Body of pancreas (tissue), 4 donors: ENCODE results near the gene FAM120C. TPM values are rescaled to one million over a fixed set of nuclear protein-coding genes. Genes with fewer than 3 reads are reported as not detected.

Source experiments
- ATAC-seq: fragments of 150-250 bp; one replicate; pipeline ENCODE4 v1.9.1; 2016
- DNase-seq, 4 donors: peaks; one replicate each; pipeline ENCODE4 v3.0.0-alpha.2; 2019
- H3K27ac ChIP-seq, 4 donors: fragments of 200-600 bp; sonication (generic); 1 replicate in 3 of 4; 2 replicates in 1 of 4; pipeline versions ENCODE4 v1.5.1 to v1.6.1; 2016 to 2019; ENCODE audit warnings: mild to moderate bottlenecking in 1 of 4, mixed read lengths in 1 of 4, moderate library complexity in 1 of 4
- H3K27me3 ChIP-seq, 2 donors: fragments of 200-600 bp; sonication (generic); one replicate each; pipeline ENCODE4 v1.6.0; 2016; ENCODE audit warnings: mild to moderate bottlenecking in 1 of 2
- H3K36me3 ChIP-seq, 2 donors: fragments of 200-600 bp; sonication (generic); replicated peaks in 1 of 2; 2 replicates each; pipeline ENCODE4 v1.5.1; 2016; ENCODE audit warnings: low read depth in 2 of 2; ENCODE audit not compliant: insufficient read depth in 1 of 2
- H3K4me1 ChIP-seq: fragments of 200-600 bp; sonication (generic); one replicate; pipeline ENCODE4 v1.6.0; 2016
- H3K4me3 ChIP-seq, 2 donors: fragments of 200-600 bp; sonication (generic); 1 replicate in 1 of 2; 2 replicates in 1 of 2; pipeline ENCODE4 v1.5.1; 2016 to 2019
- H3K9me3 ChIP-seq, 3 donors: fragments of 200-600 bp; sonication (generic); 1 replicate in 2 of 3; 2 replicates in 1 of 3; pipeline ENCODE4 v1.5.1; 2016
- POLR2A ChIP-seq, 3 donors: fragments of 450-650 bp; IDR thresholded peaks; one replicate each; pipeline ENCODE4 v1.6.1; 2016; ENCODE audit warnings: antibody characterized with exemption in 3 of 3, mild to moderate bottlenecking in 2 of 3
- WGBS, 2 donors: methylation state at CpG; one replicate each; pipeline ENCODE4 v1.1.5; 2017; 5-methylcytosine and 5-hydroxymethylcytosine counted together
- intact Hi-C: fragments of 100-400 bp; cut with DNase I; formaldehyde crosslinking; loops from one replicate; pipeline ENCODE4 v1.15.1; 2023
- total RNA-seq, 2 donors: library from RNA; depleted of rRNA; stranded (reverse); fragments of >200 nt; gene quantifications; one replicate each; pipeline ENCODE4 v1.1.0, GENCODE V29; 2016
- TF ChIP-seq, protein P1 (sequence below), 7 experiments: fragments of 450-650 bp in 4 of 7; fragments of 200-600 bp in 3 of 7; sonication (generic) in 3 of 7; IDR thresholded peaks; one replicate each; pipeline ENCODE4 v1.5.1; 2016 to 2019; ENCODE audit warnings: antibody characterized with exemption in 7 of 7

Gene FAM120C
- total RNA-seq, 2 donors from 2014 or later = 4.2 to 5.6 TPM

DNA sequence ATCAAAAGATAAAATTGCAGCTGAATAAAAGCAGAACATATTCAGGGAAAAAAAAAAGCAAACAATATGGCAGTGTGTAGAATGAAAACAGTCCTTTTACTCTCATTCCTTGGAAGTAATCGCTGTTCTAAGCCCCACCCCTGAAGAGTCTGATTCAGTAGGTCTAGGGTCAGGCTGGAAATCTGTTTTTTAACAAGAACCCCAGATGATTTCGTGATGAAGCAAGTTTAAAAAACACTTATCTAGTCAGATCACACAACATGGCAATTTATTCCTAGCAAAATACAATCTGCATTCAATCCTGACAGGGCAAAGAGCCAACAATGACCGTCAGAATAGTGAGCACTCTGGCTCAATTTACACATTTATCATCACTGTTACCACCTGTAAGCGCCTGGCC, 16.1 kb downstream of the FAM120C start:
- TF ChIP-seq, protein P1, sequence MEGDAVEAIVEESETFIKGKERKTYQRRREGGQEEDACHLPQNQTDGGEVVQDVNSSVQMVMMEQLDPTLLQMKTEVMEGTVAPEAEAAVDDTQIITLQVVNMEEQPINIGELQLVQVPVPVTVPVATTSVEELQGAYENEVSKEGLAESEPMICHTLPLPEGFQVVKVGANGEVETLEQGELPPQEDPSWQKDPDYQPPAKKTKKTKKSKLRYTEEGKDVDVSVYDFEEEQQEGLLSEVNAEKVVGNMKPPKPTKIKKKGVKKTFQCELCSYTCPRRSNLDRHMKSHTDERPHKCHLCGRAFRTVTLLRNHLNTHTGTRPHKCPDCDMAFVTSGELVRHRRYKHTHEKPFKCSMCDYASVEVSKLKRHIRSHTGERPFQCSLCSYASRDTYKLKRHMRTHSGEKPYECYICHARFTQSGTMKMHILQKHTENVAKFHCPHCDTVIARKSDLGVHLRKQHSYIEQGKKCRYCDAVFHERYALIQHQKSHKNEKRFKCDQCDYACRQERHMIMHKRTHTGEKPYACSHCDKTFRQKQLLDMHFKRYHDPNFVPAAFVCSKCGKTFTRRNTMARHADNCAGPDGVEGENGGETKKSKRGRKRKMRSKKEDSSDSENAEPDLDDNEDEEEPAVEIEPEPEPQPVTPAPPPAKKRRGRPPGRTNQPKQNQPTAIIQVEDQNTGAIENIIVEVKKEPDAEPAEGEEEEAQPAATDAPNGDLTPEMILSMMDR (IDR thresholded peaks at IDR 0.05) = no peak
- no peak for TF ChIP-seq POLR2A (IDR thresholded peaks at IDR 0.05)
- no peak for ATAC-seq
- intact Hi-C loops = no loop called here
- H3K9me3 ChIP-seq = no peaks in the 10 kb centered on the region
- H3K27me3 ChIP-seq = no peaks in the 10 kb centered on the region
- no peak overlapping the region for H3K4me3 ChIP-seq
- WGBS, 2 donors = 21 to 22% methylated on average over 4 of the region's 4 CpGs
- no peak overlapping the region for H3K27ac ChIP-seq
- no peak for DNase-seq
- peaks cover 5% of the 10 kb centered on the region for H3K4me1 ChIP-seq
- H3K36me3 ChIP-seq = no peaks in the 10 kb centered on the region

- no peak for ATAC-seq
- Histone ChIP-seq H3K27ac (no peak overlapping the region), H3K36me3 (no peaks in the 10 kb centered on the region), H3K4me3 (no peak overlapping the region), H3K9me3 (no peaks in the 10 kb centered on the region), H3K4me1 (no peaks in the 10 kb centered on the region), H3K27me3 (no peaks in the 10 kb centered on the region)
- intact Hi-C loops = no loop called here
- no peak for TF ChIP-seq POLR2A (IDR thresholded peaks at IDR 0.05)
- TF ChIP-seq, protein P1 (IDR thresholded peaks at IDR 0.05) = no peak
- no peak for DNase-seq
These were observed 25.5 kb downstream of the FAM120C start for GRCh38 chrX:54157561-54157960.

- 78 to 89% methylated on average over 2 of the region's 2 CpGs for WGBS, 2 donors
- Histone ChIP-seq H3K9me3 (no peaks in the 10 kb centered on the region), H3K4me1 (no peaks in the 10 kb centered on the region), H3K36me3 (peaks cover 0 to 2% of the 10 kb centered on the region in 2 donors), H3K27ac (no peak overlapping the region), H3K4me3 (no peak overlapping the region), H3K27me3 (no peaks in the 10 kb centered on the region)
- DNase-seq (no peak), ATAC-seq (no peak)
- intact Hi-C loops = no loop called here
- TF ChIP-seq, protein P1 (IDR thresholded peaks at IDR 0.05) = no peak
- TF ChIP-seq POLR2A (IDR thresholded peaks at IDR 0.05) = no peak
These were observed 48.8 kb downstream of the FAM120C start for GRCh38 chrX:54134269-54134668.

GRCh38 chrX:54116391-54116790, 66.7 kb downstream of the FAM120C start:
- Histone ChIP-seq H3K36me3 (no peaks in the 10 kb centered on the region), H3K4me1 (no peaks in the 10 kb centered on the region), H3K4me3 (no peak overlapping the region), H3K9me3 (no peaks in the 10 kb centered on the region), H3K27ac (no peak overlapping the region), H3K27me3 (no peaks in the 10 kb centered on the region)
- intact Hi-C loops = no loop called here
- ATAC-seq = no peak
- no peak for DNase-seq
- TF ChIP-seq, protein P1 (IDR thresholded peaks at IDR 0.05) = no peak
- TF ChIP-seq POLR2A (IDR thresholded peaks at IDR 0.05) = no peak
- WGBS, 2 donors = 96 to 97% methylated on average over 6 to 7 of the region's 7 CpGs

GRCh38 chrX:54093571-54093970, 89.5 kb downstream of the FAM120C start:
- no peaks in the 10 kb centered on the region for H3K4me1 ChIP-seq
- WGBS, 2 donors = 63 to 66% methylated on average over 2 of the region's 2 CpGs
- ATAC-seq (no peak), DNase-seq (no peak)
- no peaks in the 10 kb centered on the region for H3K9me3 ChIP-seq
- no peaks in the 10 kb centered on the region for H3K36me3 ChIP-seq
- no peaks in the 10 kb centered on the region for H3K27me3 ChIP-seq
- no peak overlapping the region for H3K27ac ChIP-seq
- intact Hi-C loops = no loop called here
- H3K4me3 ChIP-seq = no peak overlapping the region
- TF ChIP-seq, protein P1 (IDR thresholded peaks at IDR 0.05) = no peak
- TF ChIP-seq POLR2A (IDR thresholded peaks at IDR 0.05) = no peak
